ENCODE measurements around the gene WDR64.

Gene WDR64

GRCh38 chr1:241632987-241633386 is 19.1 kb upstream of the WDR64 start:
- TF ChIP-seq CTCF (conservative IDR thresholded peaks at IDR 0.05) = no peak
- H3K27ac ChIP-seq = no peak overlapping the region

GRCh38 chr1:241635556-241636152 is 16.4 kb upstream of the WDR64 start:
- H3K27ac ChIP-seq = no peak overlapping the region

GRCh38 chr1:241636291-241636690 is 15.8 kb upstream of the WDR64 start:
- no peak for TF ChIP-seq CTCF (conservative IDR thresholded peaks at IDR 0.05)

More at GRCh38 chr1:241635556-241636152, 16.4 kb upstream of the WDR64 start:
- no peak for TF ChIP-seq CTCF (conservative IDR thresholded peaks at IDR 0.05)

GRCh38 chr1:241637046-241637590 is 15.0 kb upstream of the WDR64 start:
- TF ChIP-seq CTCF (conservative IDR thresholded peaks at IDR 0.05) = no peak

More at GRCh38 chr1:241636291-241636690, 15.8 kb upstream of the WDR64 start:
- H3K27ac ChIP-seq = no peak overlapping the region

GRCh38 chr1:241637604-241638003 is 14.5 kb upstream of the WDR64 start:
- no peak overlapping the region for H3K27ac ChIP-seq
- TF ChIP-seq CTCF (conservative IDR thresholded peaks at IDR 0.05) = no peak

More at GRCh38 chr1:241637046-241637590, 15.0 kb upstream of the WDR64 start:
- H3K27ac ChIP-seq = no peak overlapping the region

GRCh38 chr1:241638099-241638682 is 13.9 kb upstream of the WDR64 start:
- no peak for TF ChIP-seq CTCF (conservative IDR thresholded peaks at IDR 0.05)
- no peak overlapping the region for H3K27ac ChIP-seq

- no peak for TF ChIP-seq CTCF (conservative IDR thresholded peaks at IDR 0.05)
- H3K27ac ChIP-seq = peak overlapping the region; percentile 71; the same call in 1 of the 2 replicates
These were observed 13.0 kb upstream of the WDR64 start for GRCh38 chr1:241638909-241639622.
